ENCODE measurements around the gene FOXL3. TPM values are rescaled to one million over a fixed set of nuclear protein-coding genes. Genes with fewer than 3 reads are reported as not detected.

Gene FOXL3
- total and polyA plus RNA-seq, 2 experiments from 2014 or later, result not detected

- H3K27me3 Mint-ChIP-seq (ENCODE audit: insufficient read depth, low read depth, poor library complexity), result peaks cover 11% of the 10 kb centered on the region
- Histone ChIP-seq H4K20me1 (replicated peaks; ENCODE audit: insufficient read depth) (no peaks in the 10 kb centered on the region), H3K79me2 (replicated peaks; ENCODE audit: insufficient read depth) (no peaks in the 10 kb centered on the region), H3K9me2 (ENCODE audit: insufficient read depth) (no peaks in the 10 kb centered on the region), H3K4me3 (no peak overlapping the region), H3K27ac (ENCODE audit: low read depth) (no peak overlapping the region), H3K27me3 (ENCODE audit: insufficient read depth) (no peaks in the 10 kb centered on the region), H3K4me2 (no peak overlapping the region), H3K36me3 (ENCODE audit: insufficient read depth) (peaks cover 2% of the 10 kb centered on the region; the same call in 1 of the 2 replicates), H2AFZ (no peak overlapping the region), H3F3A (replicated peaks; ENCODE audit: low read depth) (no peaks in the 10 kb centered on the region), H3K4me1 (ENCODE audit: insufficient read depth) (no peaks in the 10 kb centered on the region)
- no peak overlapping the region for H3K27ac Mint-ChIP-seq
- TF ChIP-seq NANOG (IDR thresholded peaks at IDR 0.05; ENCODE audit: borderline replicate concordance) (no peak), REST (IDR thresholded peaks at IDR 0.05; ENCODE audit: unreplicated experiment) (no peak), STAT1 (IDR thresholded peaks at IDR 0.05; ENCODE audit: unreplicated experiment) (no peak), JUNB (IDR thresholded peaks at IDR 0.05; ENCODE audit: unreplicated experiment) (no peak), ZNF331 (CRISPR knock-in tag; IDR thresholded peaks at IDR 0.05; ENCODE audit: low read depth) (no peak), CREB1 (CRISPR knock-in tag; IDR thresholded peaks at IDR 0.05; ENCODE audit: low read depth) (no peak), EZH2 (IDR thresholded peaks at IDR 0.05; ENCODE audit: low read depth, unreplicated experiment) (no peak), ETS1 (IDR thresholded peaks at IDR 0.05) (no peak), POLR2AphosphoS5 (IDR thresholded peaks at IDR 0.05; ENCODE audit: low read depth) (no peak), EZH2phosphoT487 (IDR thresholded peaks at IDR 0.05; ENCODE audit: unreplicated experiment) (no peak), ZNF114 (CRISPR knock-in tag; IDR thresholded peaks at IDR 0.05) (no peak)
- TF ChIP-seq, protein P1, sequence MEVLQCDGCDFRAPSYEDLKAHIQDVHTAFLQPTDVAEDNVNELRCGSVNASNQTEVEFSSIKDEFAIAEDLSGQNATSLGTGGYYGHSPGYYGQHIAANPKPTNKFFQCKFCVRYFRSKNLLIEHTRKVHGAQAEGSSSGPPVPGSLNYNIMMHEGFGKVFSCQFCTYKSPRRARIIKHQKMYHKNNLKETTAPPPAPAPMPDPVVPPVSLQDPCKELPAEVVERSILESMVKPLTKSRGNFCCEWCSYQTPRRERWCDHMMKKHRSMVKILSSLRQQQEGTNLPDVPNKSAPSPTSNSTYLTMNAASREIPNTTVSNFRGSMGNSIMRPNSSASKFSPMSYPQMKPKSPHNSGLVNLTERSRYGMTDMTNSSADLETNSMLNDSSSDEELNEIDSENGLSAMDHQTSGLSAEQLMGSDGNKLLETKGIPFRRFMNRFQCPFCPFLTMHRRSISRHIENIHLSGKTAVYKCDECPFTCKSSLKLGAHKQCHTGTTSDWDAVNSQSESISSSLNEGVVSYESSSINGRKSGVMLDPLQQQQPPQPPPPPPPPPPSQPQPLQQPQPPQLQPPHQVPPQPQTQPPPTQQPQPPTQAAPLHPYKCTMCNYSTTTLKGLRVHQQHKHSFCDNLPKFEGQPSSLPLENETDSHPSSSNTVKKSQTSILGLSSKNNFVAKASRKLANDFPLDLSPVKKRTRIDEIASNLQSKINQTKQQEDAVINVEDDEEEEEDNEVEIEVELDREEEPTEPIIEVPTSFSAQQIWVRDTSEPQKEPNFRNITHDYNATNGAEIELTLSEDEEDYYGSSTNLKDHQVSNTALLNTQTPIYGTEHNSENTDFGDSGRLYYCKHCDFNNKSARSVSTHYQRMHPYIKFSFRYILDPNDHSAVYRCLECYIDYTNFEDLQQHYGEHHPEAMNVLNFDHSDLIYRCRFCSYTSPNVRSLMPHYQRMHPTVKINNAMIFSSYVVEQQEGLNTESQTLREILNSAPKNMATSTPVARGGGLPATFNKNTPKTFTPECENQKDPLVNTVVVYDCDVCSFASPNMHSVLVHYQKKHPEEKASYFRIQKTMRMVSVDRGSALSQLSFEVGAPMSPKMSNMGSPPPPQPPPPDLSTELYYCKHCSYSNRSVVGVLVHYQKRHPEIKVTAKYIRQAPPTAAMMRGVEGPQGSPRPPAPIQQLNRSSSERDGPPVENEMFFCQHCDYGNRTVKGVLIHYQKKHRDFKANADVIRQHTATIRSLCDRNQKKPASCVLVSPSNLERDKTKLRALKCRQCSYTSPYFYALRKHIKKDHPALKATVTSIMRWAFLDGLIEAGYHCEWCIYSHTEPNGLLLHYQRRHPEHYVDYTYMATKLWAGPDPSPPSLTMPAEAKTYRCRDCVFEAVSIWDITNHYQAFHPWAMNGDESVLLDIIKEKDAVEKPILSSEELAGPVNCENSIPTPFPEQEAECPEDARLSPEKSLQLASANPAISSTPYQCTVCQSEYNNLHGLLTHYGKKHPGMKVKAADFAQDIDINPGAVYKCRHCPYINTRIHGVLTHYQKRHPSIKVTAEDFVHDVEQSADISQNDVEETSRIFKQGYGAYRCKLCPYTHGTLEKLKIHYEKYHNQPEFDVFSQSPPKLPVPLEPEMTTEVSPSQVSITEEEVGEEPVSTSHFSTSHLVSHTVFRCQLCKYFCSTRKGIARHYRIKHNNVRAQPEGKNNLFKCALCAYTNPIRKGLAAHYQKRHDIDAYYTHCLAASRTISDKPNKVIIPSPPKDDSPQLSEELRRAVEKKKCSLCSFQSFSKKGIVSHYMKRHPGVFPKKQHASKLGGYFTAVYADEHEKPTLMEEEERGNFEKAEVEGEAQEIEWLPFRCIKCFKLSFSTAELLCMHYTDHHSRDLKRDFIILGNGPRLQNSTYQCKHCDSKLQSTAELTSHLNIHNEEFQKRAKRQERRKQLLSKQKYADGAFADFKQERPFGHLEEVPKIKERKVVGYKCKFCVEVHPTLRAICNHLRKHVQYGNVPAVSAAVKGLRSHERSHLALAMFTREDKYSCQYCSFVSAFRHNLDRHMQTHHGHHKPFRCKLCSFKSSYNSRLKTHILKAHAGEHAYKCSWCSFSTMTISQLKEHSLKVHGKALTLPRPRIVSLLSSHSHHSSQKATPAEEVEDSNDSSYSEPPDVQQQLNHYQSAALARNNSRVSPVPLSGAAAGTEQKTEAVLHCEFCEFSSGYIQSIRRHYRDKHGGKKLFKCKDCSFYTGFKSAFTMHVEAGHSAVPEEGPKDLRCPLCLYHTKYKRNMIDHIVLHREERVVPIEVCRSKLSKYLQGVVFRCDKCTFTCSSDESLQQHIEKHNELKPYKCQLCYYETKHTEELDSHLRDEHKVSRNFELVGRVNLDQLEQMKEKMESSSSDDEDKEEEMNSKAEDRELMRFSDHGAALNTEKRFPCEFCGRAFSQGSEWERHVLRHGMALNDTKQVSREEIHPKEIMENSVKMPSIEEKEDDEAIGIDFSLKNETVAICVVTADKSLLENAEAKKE (CRISPR knock-in tag; IDR thresholded peaks at IDR 0.05), result no peak
- TF ChIP-seq, protein P2, sequence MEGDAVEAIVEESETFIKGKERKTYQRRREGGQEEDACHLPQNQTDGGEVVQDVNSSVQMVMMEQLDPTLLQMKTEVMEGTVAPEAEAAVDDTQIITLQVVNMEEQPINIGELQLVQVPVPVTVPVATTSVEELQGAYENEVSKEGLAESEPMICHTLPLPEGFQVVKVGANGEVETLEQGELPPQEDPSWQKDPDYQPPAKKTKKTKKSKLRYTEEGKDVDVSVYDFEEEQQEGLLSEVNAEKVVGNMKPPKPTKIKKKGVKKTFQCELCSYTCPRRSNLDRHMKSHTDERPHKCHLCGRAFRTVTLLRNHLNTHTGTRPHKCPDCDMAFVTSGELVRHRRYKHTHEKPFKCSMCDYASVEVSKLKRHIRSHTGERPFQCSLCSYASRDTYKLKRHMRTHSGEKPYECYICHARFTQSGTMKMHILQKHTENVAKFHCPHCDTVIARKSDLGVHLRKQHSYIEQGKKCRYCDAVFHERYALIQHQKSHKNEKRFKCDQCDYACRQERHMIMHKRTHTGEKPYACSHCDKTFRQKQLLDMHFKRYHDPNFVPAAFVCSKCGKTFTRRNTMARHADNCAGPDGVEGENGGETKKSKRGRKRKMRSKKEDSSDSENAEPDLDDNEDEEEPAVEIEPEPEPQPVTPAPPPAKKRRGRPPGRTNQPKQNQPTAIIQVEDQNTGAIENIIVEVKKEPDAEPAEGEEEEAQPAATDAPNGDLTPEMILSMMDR (conservative IDR thresholded peaks at IDR 0.05; ENCODE audit: low read depth in 2 of 2), result no peak
- peaks cover 51% of the 10 kb centered on the region for H3K36me3 Mint-ChIP-seq (ENCODE audit: low read depth)
- H3K4me3 Mint-ChIP-seq, result no peak overlapping the region
- ATAC-seq (no peak), DNase-seq (ENCODE audit: low spot score) (no peak)
- H3K4me1 Mint-ChIP-seq, result no peaks in the 10 kb centered on the region; the same call in 2 of the 3 replicates
- H3K9me3 Mint-ChIP-seq, result peaks cover 92% of the 10 kb centered on the region
These were observed 19.5 kb upstream of the FOXL3 start for GRCh38 chr7:270351-270983.

Data from GM23338 (cell line).